HG03095 (cell line): ENCODE data around the gene TDO2.
"Not testable (repeated sequence)": the region's sequence is repeated elsewhere in the genome, so short reads cannot be mapped to it uniquely, and the experiment has no call there.

Experiments used
- ATAC-seq: cut with Tn5 transposase; IDR thresholded peaks from one replicate; pipeline ENCODE4 v1.9.1; 2021; ENCODE audit warnings: moderate library complexity; ENCODE audit not compliant: unreplicated experiment

The TDO2 gene

DNA sequence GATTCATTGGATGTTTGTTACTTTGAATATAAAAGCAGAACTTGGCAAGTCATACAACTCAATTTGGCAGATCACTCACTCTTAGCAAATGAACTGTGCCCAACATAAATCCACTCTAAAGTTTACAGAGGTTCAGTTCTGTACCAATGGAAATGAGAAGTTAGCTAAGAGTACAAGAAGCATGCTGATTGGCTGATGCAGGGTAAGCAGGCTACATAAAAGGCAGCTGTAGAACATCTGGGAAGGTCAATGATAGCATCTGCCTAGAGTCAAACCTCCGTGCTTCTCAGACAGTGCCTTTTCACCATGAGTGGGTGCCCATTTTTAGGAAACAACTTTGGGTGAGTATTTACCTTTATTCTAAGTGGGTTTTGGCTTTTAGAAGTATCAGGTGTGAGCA, at the start of gene TDO2:
TSS of gene TDO2 (plus strand) at position 244 of the 400 bp plus-strand sequence. CDS start at position 307, 63 bp downstream.
- ATAC-seq: no peak

GRCh38 chr4:155854582-155855226, 48.8 kb upstream of the TDO2 start:
- ATAC-seq: no peak

DNA sequence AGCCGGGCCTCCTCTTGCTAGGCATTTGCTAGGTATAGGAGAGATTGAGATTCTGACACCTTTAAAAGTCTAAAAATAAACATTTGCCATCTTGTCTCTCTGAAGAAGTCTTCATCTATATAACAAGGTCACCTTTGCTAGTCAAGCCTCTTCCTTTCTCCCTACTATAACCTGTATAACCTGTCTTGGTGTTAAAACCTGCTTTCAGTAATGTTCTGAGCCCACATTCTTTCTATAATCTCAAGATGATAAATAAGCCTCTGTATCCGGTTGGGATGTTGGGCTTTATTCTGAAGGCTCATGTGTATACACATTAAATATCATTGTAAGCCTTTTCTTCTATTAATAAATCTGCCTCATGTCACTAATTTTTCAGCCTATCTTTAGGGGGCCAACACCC, 47.6 kb upstream of the TDO2 start:
- no peak for ATAC-seq

DNA sequence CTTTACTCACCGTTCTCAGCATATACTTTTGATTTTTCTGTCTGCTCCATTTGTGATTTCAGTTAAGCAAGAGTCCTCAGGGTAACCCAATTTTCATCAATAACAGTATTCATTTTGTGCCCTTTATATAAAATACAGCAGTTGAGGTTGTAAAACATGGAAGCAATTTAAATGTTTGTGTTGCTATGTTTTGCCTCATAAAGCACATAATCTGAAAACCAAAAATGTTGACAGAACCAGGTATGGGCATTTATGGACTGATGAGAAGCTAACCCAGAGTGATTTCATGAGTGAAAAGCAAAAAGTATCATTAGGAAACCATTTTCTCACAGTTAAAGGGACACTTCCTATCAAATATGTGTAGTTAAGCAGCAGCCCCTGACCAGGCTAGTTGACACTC, 37.3 kb upstream of the TDO2 start, which contains the start of gene ASIC5:
TSS of gene ASIC5 (minus strand) at position 101 of the 400 bp plus-strand sequence. CDS start at position 50, 51 bp downstream.
- no peak for ATAC-seq

- no peak for ATAC-seq
Measured at GRCh38 chr4:155875878-155876277, 27.6 kb upstream of the TDO2 start.

GRCh38 chr4:155877971-155878370, 25.5 kb upstream of the TDO2 start:
- no peak for ATAC-seq

DNA sequence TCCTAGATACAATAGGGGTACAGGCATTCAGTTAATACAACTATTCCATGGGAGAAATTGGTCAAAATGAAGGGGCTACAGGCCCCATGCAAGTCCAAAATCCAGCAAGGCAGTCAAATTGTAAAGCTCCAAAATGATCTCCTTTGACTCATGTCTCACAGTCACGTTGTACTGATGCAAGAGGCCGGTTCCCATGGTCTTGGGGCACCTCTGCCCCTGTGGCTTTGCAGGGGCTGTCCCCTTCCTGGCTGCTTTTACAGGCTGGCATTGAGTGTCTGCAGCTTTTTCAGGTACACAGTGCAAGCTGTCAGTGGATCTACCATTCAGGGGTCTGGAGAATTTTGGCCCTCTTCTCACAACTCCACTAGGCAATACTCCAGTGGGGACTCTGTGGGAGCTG, 24.9 kb upstream of the TDO2 start:
- ATAC-seq: no peak

GRCh38 chr4:155879767-155880166, 23.7 kb upstream of the TDO2 start:
- no peak for ATAC-seq

DNA sequence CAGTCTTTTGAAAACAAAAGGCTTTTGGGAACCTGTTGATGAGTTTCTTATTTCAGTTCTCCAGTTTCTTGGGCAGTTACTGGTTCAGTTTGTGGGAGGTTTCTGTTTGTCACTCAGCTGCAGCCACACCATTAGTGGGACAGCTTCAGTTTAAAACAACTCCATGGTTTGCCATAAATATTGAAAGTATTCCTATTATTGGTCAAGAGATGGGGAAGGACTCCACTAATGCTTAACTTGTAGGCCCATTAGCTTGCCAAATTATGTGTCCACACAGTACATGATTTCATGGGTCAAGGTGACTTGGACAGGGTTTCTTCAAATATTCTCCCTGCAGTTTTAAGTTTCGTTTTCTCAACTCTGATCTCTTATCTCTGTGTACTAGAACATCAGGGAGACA, 21.9 kb upstream of the TDO2 start:
- ATAC-seq: no peak

DNA sequence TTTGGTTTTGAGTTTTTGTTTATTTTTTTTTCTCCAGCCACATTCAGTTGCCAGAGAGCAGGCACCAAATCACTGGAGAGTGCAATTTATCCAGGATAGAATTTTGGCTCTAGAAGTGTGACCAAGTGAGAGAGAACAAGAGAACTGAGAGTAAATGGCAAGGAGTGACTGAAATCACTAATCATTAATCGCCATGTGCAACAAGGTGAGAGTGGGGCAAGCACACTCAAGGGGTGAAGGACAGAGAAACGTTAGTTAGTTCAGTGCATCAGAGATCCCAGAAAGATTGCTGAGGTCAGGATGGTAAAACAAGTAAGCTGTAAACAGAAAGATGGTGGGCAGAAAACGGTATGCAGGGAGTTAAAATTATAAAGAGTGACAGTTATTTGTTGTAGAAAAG, 19.6 kb upstream of the TDO2 start:
- no peak for ATAC-seq

DNA sequence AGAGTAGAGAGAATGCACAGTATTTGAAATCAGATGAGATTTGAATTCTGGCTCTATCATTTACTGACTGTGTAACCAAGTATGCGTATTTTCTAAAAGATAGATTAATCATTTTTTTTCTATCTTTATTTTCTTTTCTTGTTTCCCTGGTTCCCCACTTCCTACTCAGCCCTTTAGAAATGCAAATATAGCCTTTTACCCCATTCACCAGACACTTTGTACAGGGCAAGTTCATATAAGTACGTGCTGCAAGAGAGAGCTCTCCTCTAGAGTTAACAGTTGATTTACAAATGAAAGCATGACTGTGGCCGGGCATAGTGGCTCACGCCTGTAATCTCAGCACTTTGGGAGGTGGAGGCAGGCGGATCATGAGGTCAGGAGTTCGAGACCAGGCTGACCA, 17.8 kb upstream of the TDO2 start:
- ATAC-seq: no peak

DNA sequence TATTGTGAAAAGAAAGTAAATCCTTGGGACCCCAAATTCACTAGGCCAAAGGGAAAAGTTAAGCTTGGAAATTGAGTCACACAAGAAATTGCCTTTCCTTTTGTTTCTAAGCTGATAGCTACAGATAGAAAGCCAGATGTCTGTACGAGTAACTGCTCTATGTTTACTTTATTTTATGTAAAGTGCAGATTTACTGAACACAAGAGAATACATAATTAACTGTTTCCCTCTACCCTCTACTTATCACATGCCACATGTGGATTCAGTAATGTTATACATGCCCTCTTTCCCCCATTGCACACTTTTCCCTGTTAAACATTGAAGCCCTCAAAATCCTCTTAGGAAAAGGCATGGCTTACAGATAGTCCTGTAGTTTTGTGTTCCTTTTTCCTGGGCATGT, 16.5 kb upstream of the TDO2 start:
- ATAC-seq: no peak

DNA sequence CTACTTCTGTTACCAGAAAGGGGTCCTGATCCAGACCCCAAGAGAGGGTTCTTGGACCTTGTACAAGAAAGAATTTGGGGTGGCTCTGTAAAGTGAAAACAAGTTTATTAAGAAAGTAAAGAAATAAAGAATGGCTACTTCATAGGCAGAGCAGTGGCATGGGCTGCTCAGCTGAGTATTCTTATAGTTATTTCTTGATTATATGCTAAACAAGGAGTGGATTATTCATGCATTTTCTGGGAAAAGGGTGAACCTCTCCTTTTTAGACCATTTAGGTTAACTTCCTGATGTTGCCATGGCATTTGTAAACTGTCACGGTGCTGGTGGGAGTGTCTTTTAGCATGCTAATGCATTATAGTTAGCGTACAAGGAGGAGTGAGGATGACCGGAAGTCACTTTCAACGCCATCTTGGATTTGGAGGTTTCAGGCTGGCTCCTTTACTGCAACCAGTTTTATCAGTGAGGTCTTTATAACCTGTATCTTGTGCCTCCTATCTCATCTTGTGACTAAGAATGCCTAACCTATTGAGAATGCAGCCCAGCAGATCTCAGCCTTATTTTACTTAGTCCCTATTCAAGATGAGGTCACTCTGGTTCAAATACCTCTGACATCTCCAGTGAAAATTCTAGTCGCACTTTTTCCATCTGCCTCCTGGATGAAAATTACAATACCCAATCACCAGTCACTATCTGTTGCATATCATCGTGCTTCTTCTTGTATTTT, 15.5 kb upstream of the TDO2 start:
- ATAC-seq: no peak

DNA sequence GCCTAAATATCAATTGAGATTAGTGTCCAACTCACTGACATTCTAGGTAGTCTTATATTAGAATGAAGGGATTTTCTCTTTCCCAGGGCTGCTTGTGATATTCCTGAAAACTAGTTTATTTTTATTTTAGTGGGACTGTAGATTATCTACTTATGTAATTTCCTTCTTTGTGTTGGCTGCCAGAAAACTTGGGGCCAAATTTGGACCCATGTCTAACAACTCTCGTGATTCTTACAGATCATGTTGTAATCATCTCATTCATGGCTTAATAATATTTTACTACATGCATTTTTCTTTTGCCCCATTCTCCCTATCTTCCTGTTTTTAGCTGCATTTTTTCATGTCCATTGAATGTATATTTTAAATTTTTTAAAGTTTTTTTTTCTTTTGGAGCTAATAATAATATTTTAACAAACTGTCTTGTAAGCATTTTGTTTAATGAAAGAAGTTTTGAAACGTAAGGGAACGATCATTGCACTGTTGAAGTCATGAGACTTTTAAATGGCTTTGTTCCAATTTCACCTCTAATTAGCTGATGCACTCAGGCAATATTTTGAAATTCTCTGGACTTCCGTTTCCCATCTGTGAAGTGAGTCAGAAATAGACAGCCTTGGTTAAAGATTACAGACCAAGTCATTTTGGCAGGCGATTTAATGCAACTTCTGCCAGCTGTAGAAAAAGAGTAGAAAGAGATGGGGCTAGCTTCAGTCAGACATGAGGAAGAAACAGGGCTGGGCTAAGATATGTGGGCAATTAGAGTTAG, 14.3 kb upstream of the TDO2 start:
- ATAC-seq: no peak

- no peak for ATAC-seq
Measured at GRCh38 chr4:155889946-155890345, 13.6 kb upstream of the TDO2 start.

DNA sequence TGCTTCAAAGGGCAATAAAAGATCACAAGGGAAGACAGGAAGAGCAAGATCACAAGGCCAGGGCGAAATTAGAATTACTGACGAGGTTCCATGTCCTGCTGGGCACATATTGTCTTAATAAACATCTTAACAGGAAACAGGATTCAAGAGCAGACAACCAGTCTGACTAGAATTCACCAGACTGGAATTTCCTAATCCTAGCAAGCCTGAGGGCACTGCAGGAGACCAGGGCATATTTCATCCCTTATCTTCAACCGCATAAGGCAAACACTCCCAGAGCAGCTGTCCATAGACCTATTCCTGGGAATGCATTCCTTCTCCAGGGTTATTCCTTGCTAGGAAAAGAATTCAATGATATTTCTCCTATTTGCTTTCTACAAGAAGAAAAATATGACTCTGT, 12.4 kb upstream of the TDO2 start:
- no peak for ATAC-seq

- not testable (repeated sequence) for ATAC-seq
Measured at GRCh38 chr4:155898371-155898770, 5.1 kb upstream of the TDO2 start.

GRCh38 chr4:155899891-155900290, 3.6 kb upstream of the TDO2 start:
- ATAC-seq: no peak

GRCh38 chr4:155900381-155900780, 3.1 kb upstream of the TDO2 start:
- no peak for ATAC-seq

DNA sequence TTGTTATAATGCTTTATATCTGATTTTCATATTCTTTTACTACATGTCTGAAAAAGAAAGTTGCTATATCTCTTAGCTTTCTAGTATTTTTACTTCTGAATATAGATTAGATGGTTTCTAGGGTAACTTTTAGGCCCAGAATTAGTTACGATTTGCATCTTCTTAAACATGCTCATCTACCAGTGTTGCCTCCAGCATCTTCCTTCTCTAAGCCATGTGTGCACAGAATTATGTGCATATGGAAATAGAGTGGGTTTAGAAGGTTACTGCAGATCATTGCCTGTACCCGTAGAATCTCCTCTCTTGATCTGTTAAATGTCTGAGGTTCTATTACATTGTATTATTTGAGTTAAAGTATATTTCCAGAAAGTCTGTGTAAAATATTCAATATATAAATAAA, 2.5 kb upstream of the TDO2 start:
- ATAC-seq: no peak

- ATAC-seq: no peak
Measured at GRCh38 chr4:155904331-155904730, 835 bp downstream of the TDO2 start.
